Activated B cell treated with CpG ODN at 0.5 μM for 24 hours (primary cell): ENCODE data around the gene ANKRD30A. TPM values are rescaled to one million over a fixed set of nuclear protein-coding genes. Genes with fewer than 3 reads are reported as not detected.

Experiments
- ATAC-seq: fragments of 200-7000 bp; cut with Tn5 transposase; one replicate; pipeline ENCODE4 v1.10.0; 2021; ENCODE audit warnings: low read depth, mild to moderate bottlenecking, moderate library complexity
- CTCF ChIA-PET: fragments of 350-600 bp; sonication (Branson Sonifier 250); formaldehyde crosslinking; loops from one replicate; lab custom pipeline; 2021; ENCODE audit warnings: antibody characterized with exemption; lab: Charles Lee
- POLR2A ChIA-PET: fragments of 350-600 bp; sonication (Branson Sonifier 250); formaldehyde crosslinking; loops from one replicate; lab custom pipeline; 2021; ENCODE audit warnings: antibody characterized with exemption; lab: Charles Lee
- DNase-seq: peaks from one replicate; pipeline ENCODE4 v3.0.0; 2022
- H3K27ac Mint-ChIP-seq: one replicate; pipeline ENCODE4 v1.8.0; 2020; ENCODE audit warnings: mixed read lengths
- H3K27me3 Mint-ChIP-seq: one replicate; pipeline ENCODE4 v1.8.0; 2021; ENCODE audit warnings: mixed read lengths
- H3K36me3 Mint-ChIP-seq: one replicate; pipeline ENCODE4 v1.8.0; 2021; ENCODE audit warnings: low read depth, mixed read lengths
- H3K4me1 Mint-ChIP-seq: one replicate; pipeline ENCODE4 v1.8.0; 2021; ENCODE audit warnings: mixed read lengths
- H3K4me3 Mint-ChIP-seq: one replicate; pipeline ENCODE4 v1.8.0; 2020; ENCODE audit warnings: mild to moderate bottlenecking, mixed read lengths
- H3K9me3 Mint-ChIP-seq: one replicate; pipeline ENCODE4 v1.8.0; 2020; ENCODE audit warnings: mixed read lengths
- CTCF ChIP-seq: fragments of 200-600 bp; IDR thresholded peaks from one replicate; pipeline ENCODE4 v1.8.0; 2022; ENCODE audit warnings: antibody characterized with exemption, mild to moderate bottlenecking
- intact Hi-C: fragments of 100-400 bp; cut with micrococcal nuclease; formaldehyde crosslinking; loops from one replicate; pipeline ENCODE4 v1.15.1; 2024
- total RNA-seq: library from RNA; stranded (reverse); gene quantifications from 2 replicates; pipeline ENCODE4 v1.2.3, GENCODE V29; 2022

ANKRD30A gene
- total RNA-seq, 1 donor from 2014 or later: not detected

- H3K27ac Mint-ChIP-seq: no peak overlapping the region
- intact Hi-C loops: no loop called here
- TF ChIP-seq CTCF: no peak
- POLR2A ChIA-PET: no interaction called here
- H3K4me3 Mint-ChIP-seq: no peak overlapping the region
- CTCF ChIA-PET: no interaction called here
- no peaks in the 10 kb centered on the region for H3K27me3 Mint-ChIP-seq
- peaks cover 16% of the 10 kb centered on the region for H3K9me3 Mint-ChIP-seq
- no peaks in the 10 kb centered on the region for H3K36me3 Mint-ChIP-seq
- no peaks in the 10 kb centered on the region for H3K4me1 Mint-ChIP-seq
- DNase-seq (no peak), ATAC-seq (no peak)
Measured at GRCh38 chr10:37301271-37301670, 175.9 kb downstream of the ANKRD30A start.

GRCh38 chr10:37304036-37304435 is 178.6 kb downstream of the ANKRD30A start:
- Mint-ChIP-seq H3K4me3 (no peak overlapping the region), H3K4me1 (no peaks in the 10 kb centered on the region), H3K9me3 (peaks cover 9% of the 10 kb centered on the region), H3K36me3 (no peaks in the 10 kb centered on the region), H3K27ac (no peak overlapping the region), H3K27me3 (no peaks in the 10 kb centered on the region)
- DNase-seq (no peak), ATAC-seq (no peak)
- ChIA-PET POLR2A (no interaction called here), CTCF (no interaction called here)
- no peak for TF ChIP-seq CTCF
- intact Hi-C loops: no loop called here

- no peak for DNase-seq
- ATAC-seq: no peak
- POLR2A ChIA-PET: no interaction called here
- Mint-ChIP-seq H3K4me1 (no peaks in the 10 kb centered on the region), H3K4me3 (no peak overlapping the region), H3K27ac (no peak overlapping the region), H3K9me3 (peaks cover 7% of the 10 kb centered on the region), H3K36me3 (no peaks in the 10 kb centered on the region), H3K27me3 (no peaks in the 10 kb centered on the region)
- intact Hi-C loops: no loop called here
- TF ChIP-seq CTCF: no peak
- CTCF ChIA-PET: no interaction called here
Measured at GRCh38 chr10:37314350-37314749, 189.0 kb downstream of the ANKRD30A start.

- ATAC-seq (no peak), DNase-seq (no peak)
- no peak for TF ChIP-seq CTCF
- no peaks in the 10 kb centered on the region for H3K4me1 Mint-ChIP-seq
- no peak overlapping the region for H3K27ac Mint-ChIP-seq
- H3K9me3 Mint-ChIP-seq: peaks cover 7% of the 10 kb centered on the region
- CTCF ChIA-PET: no interaction called here
- no peaks in the 10 kb centered on the region for H3K36me3 Mint-ChIP-seq
- POLR2A ChIA-PET: no interaction called here
- no peak overlapping the region for H3K4me3 Mint-ChIP-seq
- H3K27me3 Mint-ChIP-seq: no peaks in the 10 kb centered on the region
- intact Hi-C loops: no loop called here
Measured at GRCh38 chr10:37314862-37315261, 189.5 kb downstream of the ANKRD30A start.

- H3K4me3 Mint-ChIP-seq: no peak overlapping the region
- TF ChIP-seq CTCF: no peak
- no peaks in the 10 kb centered on the region for H3K27me3 Mint-ChIP-seq
- no peak for ATAC-seq
- no peaks in the 10 kb centered on the region for H3K36me3 Mint-ChIP-seq
- DNase-seq: no peak
- ChIA-PET POLR2A (no interaction called here), CTCF (no interaction called here)
- no peak overlapping the region for H3K27ac Mint-ChIP-seq
- peaks cover 8% of the 10 kb centered on the region for H3K9me3 Mint-ChIP-seq
- intact Hi-C loops: no loop called here
- no peaks in the 10 kb centered on the region for H3K4me1 Mint-ChIP-seq
Measured at GRCh38 chr10:37344413-37344812, 219.0 kb downstream of the ANKRD30A start.
